ENCODE measurements around the gene SLIT1.

Gene SLIT1

DNA sequence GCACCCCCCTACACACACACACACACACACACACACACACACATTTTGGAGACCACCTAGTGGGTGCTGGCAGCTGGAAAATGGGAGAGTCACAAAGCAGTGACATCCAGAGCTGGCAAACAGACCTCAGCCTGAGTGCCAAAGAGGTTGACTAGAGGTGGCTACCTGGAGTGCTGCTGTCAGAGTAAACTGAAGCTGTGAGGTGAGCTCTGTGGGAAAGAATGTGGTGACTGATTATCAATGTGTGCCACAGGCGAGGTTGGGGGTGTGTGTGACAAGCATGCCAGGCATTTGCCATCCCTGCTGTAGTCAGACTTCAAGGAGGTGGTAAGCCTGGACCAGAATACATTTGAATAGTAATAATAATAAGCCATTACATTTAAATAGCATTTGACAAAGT lies 120.6 kb downstream of the SLIT1 start:
- no peak overlapping the region for H3K4me3 ChIP-seq (ENCODE audit: low read length)
- DNase-seq (ENCODE audit: low read depth), result peak; percentile 88
- TF ChIP-seq, protein P1, sequence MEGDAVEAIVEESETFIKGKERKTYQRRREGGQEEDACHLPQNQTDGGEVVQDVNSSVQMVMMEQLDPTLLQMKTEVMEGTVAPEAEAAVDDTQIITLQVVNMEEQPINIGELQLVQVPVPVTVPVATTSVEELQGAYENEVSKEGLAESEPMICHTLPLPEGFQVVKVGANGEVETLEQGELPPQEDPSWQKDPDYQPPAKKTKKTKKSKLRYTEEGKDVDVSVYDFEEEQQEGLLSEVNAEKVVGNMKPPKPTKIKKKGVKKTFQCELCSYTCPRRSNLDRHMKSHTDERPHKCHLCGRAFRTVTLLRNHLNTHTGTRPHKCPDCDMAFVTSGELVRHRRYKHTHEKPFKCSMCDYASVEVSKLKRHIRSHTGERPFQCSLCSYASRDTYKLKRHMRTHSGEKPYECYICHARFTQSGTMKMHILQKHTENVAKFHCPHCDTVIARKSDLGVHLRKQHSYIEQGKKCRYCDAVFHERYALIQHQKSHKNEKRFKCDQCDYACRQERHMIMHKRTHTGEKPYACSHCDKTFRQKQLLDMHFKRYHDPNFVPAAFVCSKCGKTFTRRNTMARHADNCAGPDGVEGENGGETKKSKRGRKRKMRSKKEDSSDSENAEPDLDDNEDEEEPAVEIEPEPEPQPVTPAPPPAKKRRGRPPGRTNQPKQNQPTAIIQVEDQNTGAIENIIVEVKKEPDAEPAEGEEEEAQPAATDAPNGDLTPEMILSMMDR (IDR thresholded peaks at IDR 0.05; ENCODE audit: insufficient read depth, low read depth, low read length, missing control alignments), result no peak

DNA sequence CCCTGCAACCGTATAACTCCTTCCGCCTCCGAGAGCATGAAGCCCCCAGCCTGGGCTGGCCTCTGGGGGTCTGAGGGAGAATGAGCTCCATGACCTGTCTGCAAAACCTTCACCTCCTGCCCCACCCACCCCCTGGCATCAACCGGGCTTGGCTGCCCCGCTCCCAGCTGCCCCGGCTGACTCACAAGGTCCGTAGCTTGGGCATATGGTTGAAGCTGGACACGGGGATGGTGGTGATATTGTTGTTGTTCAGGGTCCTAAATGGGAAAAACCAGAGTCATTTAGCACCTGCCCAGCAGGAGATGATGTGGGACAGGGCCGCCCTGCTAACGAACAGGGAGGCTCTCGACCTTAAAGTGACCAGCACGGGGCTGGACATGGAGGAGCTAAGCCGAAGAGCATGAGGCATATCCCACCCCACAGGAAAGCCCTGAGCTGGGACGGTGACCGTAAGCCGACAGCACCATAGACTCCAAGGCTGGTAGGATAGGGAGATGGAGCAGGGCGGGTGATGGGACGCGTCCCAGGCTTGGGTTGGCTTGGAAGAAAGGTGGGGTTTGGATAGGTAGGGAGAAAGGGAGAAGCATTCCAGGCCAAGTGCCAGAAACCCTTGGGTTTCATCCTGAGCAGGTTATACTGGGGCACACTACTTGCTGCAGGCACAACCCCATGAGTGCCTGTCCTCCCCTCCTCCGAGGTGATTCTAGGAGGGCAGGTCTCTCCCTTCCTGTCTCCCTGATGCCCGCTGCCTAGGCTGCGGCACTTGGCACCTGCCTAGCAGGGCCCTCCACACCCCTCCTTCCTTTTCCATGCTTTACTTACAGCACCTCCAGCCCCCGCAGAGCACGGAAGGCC lies 121.5 kb downstream of the SLIT1 start:
- DNase-seq (ENCODE audit: low read depth), result no peak
- H3K4me3 ChIP-seq (ENCODE audit: low read length), result no peak overlapping the region
- TF ChIP-seq, protein P1 (IDR thresholded peaks at IDR 0.05; ENCODE audit: insufficient read depth, low read depth, low read length, missing control alignments), result no peak

DNA sequence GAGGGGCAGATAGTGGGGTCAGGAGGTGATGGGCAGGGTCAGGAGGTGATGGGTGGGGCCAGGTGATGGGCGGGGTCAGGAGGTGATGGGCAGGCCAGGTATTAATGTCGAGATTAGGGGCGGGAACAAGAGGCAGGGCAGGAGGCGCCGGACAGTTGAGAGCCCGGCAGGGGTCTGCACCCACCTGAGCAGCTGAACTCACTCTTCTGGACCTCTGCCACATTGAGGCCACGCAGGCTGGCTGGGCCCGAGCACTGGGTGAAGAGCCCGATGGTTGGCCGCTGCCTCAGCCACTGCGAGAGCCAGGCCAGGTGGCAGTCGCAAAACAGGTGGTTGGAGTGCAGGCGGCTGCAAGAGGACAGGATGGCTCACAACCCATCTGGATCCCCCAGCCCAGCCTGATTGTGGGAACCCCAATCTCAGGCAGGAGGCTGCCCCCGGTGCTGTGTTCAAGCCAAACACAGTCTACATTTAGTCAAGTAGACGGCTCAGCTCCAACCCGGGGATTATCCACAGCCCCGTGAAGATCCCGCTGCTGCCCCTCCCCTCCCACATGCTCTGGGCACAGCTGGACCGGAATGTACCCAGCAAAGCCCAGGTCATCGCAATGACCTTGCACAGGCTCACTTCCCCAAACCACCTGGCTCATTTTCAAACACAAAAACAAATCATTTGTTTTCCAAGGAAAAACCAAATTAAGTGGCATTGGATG lies 122.3 kb downstream of the SLIT1 start:
- DNase-seq (ENCODE audit: low read depth), result no peak
- TF ChIP-seq, protein P1 (IDR thresholded peaks at IDR 0.05; ENCODE audit: insufficient read depth, low read depth, low read length, missing control alignments), result no peak
- no peak overlapping the region for H3K4me3 ChIP-seq (ENCODE audit: low read length)

DNA sequence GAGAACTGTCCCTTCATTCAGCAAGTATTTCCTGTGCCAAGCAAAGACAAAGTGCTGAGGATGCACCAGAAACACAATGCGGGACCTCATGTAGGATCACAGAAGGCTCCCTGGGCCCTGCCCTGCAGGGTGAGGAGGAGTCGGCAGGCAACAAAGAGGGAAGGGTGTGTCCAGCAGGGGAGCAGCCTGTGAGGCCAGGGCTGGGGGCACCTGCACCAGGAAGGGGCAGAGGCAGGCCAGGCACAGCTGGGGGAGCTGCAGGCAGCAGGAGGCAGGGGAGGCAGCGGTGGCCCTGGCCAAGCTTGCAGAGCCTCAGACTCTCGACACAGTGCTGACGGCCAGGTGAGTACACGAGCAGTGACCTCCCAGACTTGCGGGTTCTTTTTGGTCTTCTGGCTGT lies 123.3 kb downstream of the SLIT1 start:
- H3K4me3 ChIP-seq (ENCODE audit: low read length), result no peak overlapping the region
- TF ChIP-seq, protein P1 (IDR thresholded peaks at IDR 0.05; ENCODE audit: insufficient read depth, low read depth, low read length, missing control alignments), result no peak
- no peak for DNase-seq (ENCODE audit: low read depth)

DNA sequence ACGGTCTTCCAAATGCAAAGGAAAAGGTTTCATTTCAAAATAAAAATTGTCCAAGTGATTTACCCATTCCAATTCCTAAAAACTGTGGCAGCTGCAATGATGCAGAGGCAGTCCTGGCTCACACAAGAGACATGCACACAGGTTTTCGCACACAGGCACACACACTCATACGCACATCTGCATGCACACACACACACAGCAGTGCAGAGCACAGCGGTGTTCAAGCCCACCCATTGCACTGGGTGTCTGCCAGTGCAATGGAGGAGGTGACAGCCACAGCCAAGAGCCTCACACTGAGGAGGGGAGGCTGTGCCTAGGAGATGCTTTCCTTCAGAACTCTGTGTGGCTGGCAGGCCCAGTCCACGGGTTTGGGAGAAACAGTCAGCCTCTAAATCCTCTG lies 123.7 kb downstream of the SLIT1 start:
- no peak for DNase-seq (ENCODE audit: low read depth)
- no peak overlapping the region for H3K4me3 ChIP-seq (ENCODE audit: low read length)
- TF ChIP-seq, protein P1 (IDR thresholded peaks at IDR 0.05; ENCODE audit: insufficient read depth, low read depth, low read length, missing control alignments), result no peak

DNA sequence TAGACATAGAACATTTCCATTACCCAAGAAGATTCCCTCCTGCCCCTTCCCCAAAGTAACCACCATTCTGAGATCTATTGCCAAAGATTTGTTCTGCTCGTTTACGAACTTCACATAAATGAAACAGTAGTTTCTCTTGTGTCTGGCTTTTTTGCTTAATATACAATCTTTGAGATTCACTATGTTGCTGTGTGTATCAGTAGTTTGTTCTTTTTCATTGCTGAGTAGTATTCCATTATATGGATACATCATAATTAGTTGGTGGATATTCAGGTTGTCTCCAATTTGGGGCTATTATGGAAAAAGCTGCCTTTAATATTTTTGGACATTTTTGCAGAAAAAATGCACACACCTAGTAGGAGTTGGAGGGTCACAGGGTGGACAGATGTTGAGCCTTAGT lies 124.3 kb downstream of the SLIT1 start:
- DNase-seq (ENCODE audit: low read depth), result no peak
- TF ChIP-seq, protein P1 (IDR thresholded peaks at IDR 0.05; ENCODE audit: insufficient read depth, low read depth, low read length, missing control alignments), result no peak

More for the DNA sequence above, 124.3 kb downstream of the SLIT1 start:
- no peak overlapping the region for H3K4me3 ChIP-seq (ENCODE audit: low read length)

Measured in epithelial cell of esophagus (primary cell).